ENCODE measurements around the gene ATXN10. TPM values are rescaled to one million over a fixed set of nuclear protein-coding genes. Genes with fewer than 3 reads are reported as not detected.

ATXN10 gene
- total and polyA plus RNA-seq, 10 of the 15 experiments (the other 5 are each of a cell fraction or from before 2014, with no cell fraction given) = 29.2 to 249 (median 146) TPM

GRCh38 chr22:45775569-45776312 is 104.1 kb downstream of the ATXN10 start:
- ChIA-PET POLR2A (no interaction called here), CTCF (no interaction called here), SMC1A (ENCODE audit: uncharacterized antibody, unreplicated experiment) (interaction anchor here (1.7 kb wide), 1 partner anchor 91 kb away, joined by 4 read pairs; no protein-coding TSS in a partner anchor), RAD21 (ENCODE audit: unreplicated experiment) (no interaction called here)
- no peaks in the 10 kb centered on the region; the same call in 1 of the 3 replicates for H3K9me3 ChIP-seq (replicated peaks; ENCODE audit: control insufficient read depth, insufficient read depth, low read length)
- no peak overlapping the region for H3K4me3 ChIP-seq
- DNase-seq (ENCODE audit: low read depth, low spot score) = peak; percentile 72
- H3K27ac ChIP-seq (ENCODE audit: control insufficient read depth, insufficient read depth) = peak overlapping the region; percentile 100
- H3K36me3 ChIP-seq (ENCODE audit: control insufficient read depth in 2 of 2, insufficient read depth in 2 of 2, low read length in 1 of 2) = peaks cover 2 to 10% of the 10 kb centered on the region in 2 experiments
- intact Hi-C loops (cut with micrococcal nuclease; ENCODE audit: unreplicated experiment) = loop anchor here (5.0 kb wide), 1 partner anchor 103 kb away; the partner anchor contains the start of gene ATXN10
- in situ Hi-C loops (cut with MboI) = no loop called here
- no peaks in the 10 kb centered on the region for H4K20me1 ChIP-seq (ENCODE audit: control insufficient read depth, insufficient read depth)
- FAIRE-seq = peak; percentile 59
- WGBS (ENCODE audit: insufficient coverage, insufficient replicate concordance, low lambda C conversion rate, missing lambda C conversion rate) = 5% methylated on average over 14 of the region's 14 CpGs
- H3K4me1 ChIP-seq (ENCODE audit: control insufficient read depth, insufficient read depth, low read length) = peaks cover 62% of the 10 kb centered on the region
- peak; percentile 87 for ATAC-seq
- peak overlapping the region; percentile 95 for H3K4me2 ChIP-seq (ENCODE audit: control insufficient read depth, insufficient read depth)
- TSS peak; percentile 34 for BruUV-seq (replicated peaks)
- peak overlapping the region; percentile 59 for H2AFZ ChIP-seq (ENCODE audit: control insufficient read depth, low read depth, low read length)
- H3K27me3 ChIP-seq (replicated peaks in 1 of 2; ENCODE audit: control insufficient read depth in 2 of 2, insufficient read depth in 2 of 2, low read length in 1 of 2) = no peaks in the 10 kb centered on the region
- peaks cover 41% of the 10 kb centered on the region for H3K79me2 ChIP-seq (ENCODE audit: control insufficient read depth, insufficient read depth, low read length)
- peak overlapping the region; percentile 90 for H3K9ac ChIP-seq (ENCODE audit: control insufficient read depth, insufficient read depth, low read length)
- TF ChIP-seq ZBED1 (IDR thresholded peaks at IDR 0.05; ENCODE audit: borderline replicate concordance) (peak; percentile 89), RBBP5 (conservative IDR thresholded peaks at IDR 0.05) (0 out of 2 replicates have a peak, but pooled peaks have one; percentile 20), PAX8 (IDR thresholded peaks at IDR 0.05) (no peak; the same call in 1 of the 2 replicates), SMAD5 (IDR thresholded peaks at IDR 0.05; ENCODE audit: low read depth) (0 out of 2 replicates have a peak, but pooled peaks have one; percentile 33), BCL11A (IDR thresholded peaks at IDR 0.05; ENCODE audit: low read depth, low read length) (peak; percentile 47; the same call in 1 of the 2 replicates), POU2F2 (IDR thresholded peaks at IDR 0.05; ENCODE audit: borderline replicate concordance, low read depth, low read length) (0 out of 3 replicates have a peak, but pooled peaks have one; percentile 18), RELB (IDR thresholded peaks at IDR 0.05; ENCODE audit: low read depth) (peak; percentile 82; the same call in 1 of the 2 replicates), CUX1 (IDR thresholded peaks at IDR 0.05; ENCODE audit: insufficient replicate concordance, low read depth, low read length) (peak; percentile 94), PAX5 (IDR thresholded peaks at IDR 0.05; ENCODE audit: borderline replicate concordance, low read depth, low read length) (peak; percentile 8; the same call in 1 of the 2 replicates)
- TF ChIP-seq, protein P1, sequence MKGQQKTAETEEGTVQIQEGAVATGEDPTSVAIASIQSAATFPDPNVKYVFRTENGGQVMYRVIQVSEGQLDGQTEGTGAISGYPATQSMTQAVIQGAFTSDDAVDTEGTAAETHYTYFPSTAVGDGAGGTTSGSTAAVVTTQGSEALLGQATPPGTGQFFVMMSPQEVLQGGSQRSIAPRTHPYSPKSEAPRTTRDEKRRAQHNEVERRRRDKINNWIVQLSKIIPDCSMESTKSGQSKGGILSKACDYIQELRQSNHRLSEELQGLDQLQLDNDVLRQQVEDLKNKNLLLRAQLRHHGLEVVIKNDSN (IDR thresholded peaks at IDR 0.05; ENCODE audit: borderline replicate concordance, extremely low read length, insufficient read depth, low read depth, low read length) = no peak
- TF ChIP-seq, protein P2, sequence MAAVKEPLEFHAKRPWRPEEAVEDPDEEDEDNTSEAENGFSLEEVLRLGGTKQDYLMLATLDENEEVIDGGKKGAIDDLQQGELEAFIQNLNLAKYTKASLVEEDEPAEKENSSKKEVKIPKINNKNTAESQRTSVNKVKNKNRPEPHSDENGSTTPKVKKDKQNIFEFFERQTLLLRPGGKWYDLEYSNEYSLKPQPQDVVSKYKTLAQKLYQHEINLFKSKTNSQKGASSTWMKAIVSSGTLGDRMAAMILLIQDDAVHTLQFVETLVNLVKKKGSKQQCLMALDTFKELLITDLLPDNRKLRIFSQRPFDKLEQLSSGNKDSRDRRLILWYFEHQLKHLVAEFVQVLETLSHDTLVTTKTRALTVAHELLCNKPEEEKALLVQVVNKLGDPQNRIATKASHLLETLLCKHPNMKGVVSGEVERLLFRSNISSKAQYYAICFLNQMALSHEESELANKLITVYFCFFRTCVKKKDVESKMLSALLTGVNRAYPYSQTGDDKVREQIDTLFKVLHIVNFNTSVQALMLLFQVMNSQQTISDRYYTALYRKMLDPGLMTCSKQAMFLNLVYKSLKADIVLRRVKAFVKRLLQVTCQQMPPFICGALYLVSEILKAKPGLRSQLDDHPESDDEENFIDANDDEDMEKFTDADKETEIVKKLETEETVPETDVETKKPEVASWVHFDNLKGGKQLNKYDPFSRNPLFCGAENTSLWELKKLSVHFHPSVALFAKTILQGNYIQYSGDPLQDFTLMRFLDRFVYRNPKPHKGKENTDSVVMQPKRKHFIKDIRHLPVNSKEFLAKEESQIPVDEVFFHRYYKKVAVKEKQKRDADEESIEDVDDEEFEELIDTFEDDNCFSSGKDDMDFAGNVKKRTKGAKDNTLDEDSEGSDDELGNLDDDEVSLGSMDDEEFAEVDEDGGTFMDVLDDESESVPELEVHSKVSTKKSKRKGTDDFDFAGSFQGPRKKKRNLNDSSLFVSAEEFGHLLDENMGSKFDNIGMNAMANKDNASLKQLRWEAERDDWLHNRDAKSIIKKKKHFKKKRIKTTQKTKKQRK (IDR thresholded peaks at IDR 0.05; ENCODE audit: low read depth, low read length) = no peak

Measured in GM12878 (cell line).